MV-4-11 (cell line): ENCODE measurements around the gene FADS1.
A peak's percentile ranks its signal among the peaks of the same experiment; 100 is the strongest.

Experiments used
- DNase-seq: peaks from one replicate; lab custom pipeline; 2025; lab: John Stamatoyannopoulos, UW

Gene FADS1

GRCh38 chr11:61816736-61817455 is at the start of gene FADS1:
TSS of gene FADS1 (minus strand) at chr11:61817003. CDS start at chr11:61816929, 74 bp downstream.
- DNase-seq: peak; percentile 95

- DNase-seq: no peak
Observed at GRCh38 chr11:61866231-61866957, 49.6 kb upstream of the FADS1 start.

GRCh38 chr11:61864814-61865775 is 48.3 kb upstream of the FADS1 start:
- no peak for DNase-seq

- DNase-seq: no peak
Observed at GRCh38 chr11:61863548-61864081, 46.8 kb upstream of the FADS1 start.

GRCh38 chr11:61862714-61863547 is 46.1 kb upstream of the FADS1 start:
- no peak for DNase-seq

GRCh38 chr11:61861634-61862033 is 44.8 kb upstream of the FADS1 start:
- no peak for DNase-seq

GRCh38 chr11:61860054-61860903 is 43.5 kb upstream of the FADS1 start:
- DNase-seq: no peak

- DNase-seq: no peak
Observed at GRCh38 chr11:61855939-61856680, 39.3 kb upstream of the FADS1 start.

- DNase-seq: no peak
Observed at GRCh38 chr11:61854966-61855714, 38.3 kb upstream of the FADS1 start.

- DNase-seq: no peak
Observed at GRCh38 chr11:61854206-61854895, 37.5 kb upstream of the FADS1 start.

GRCh38 chr11:61853698-61854169 is 36.9 kb upstream of the FADS1 start:
- no peak for DNase-seq

- no peak for DNase-seq
Observed at GRCh38 chr11:61851900-61852295, 35.1 kb upstream of the FADS1 start.

GRCh38 chr11:61851113-61851899 is 34.5 kb upstream of the FADS1 start:
- no peak for DNase-seq

GRCh38 chr11:61850687-61851086 is 33.9 kb upstream of the FADS1 start:
- no peak for DNase-seq

- no peak for DNase-seq
Observed at GRCh38 chr11:61848631-61849030, 31.8 kb upstream of the FADS1 start.

GRCh38 chr11:61847914-61848581 is 31.2 kb upstream of the FADS1 start:
- DNase-seq: no peak
